GM12873 (cell line): ENCODE measurements around the gene MYO7B.

Source experiments
- CTCF ChIP-seq: IDR thresholded peaks from 2 replicates; pipeline ENCODE4 v1.5.1; 2012; ENCODE audit warnings: low read depth, mild to moderate bottlenecking, moderate library complexity, low read length, control low read depth; ENCODE audit not compliant: insufficient read depth; ENCODE audit errors: missing control alignments

Gene MYO7B

GRCh38 chr2:127545796-127546195, 10.3 kb downstream of the MYO7B start:
- no peak for TF ChIP-seq CTCF

- no peak for TF ChIP-seq CTCF
Observed at GRCh38 chr2:127546797-127547196, 11.3 kb downstream of the MYO7B start.

GRCh38 chr2:127551221-127551930, 15.9 kb downstream of the MYO7B start:
- TF ChIP-seq CTCF, result no peak

GRCh38 chr2:127552336-127552735, 16.9 kb downstream of the MYO7B start:
- no peak for TF ChIP-seq CTCF

GRCh38 chr2:127552846-127553245, 17.4 kb downstream of the MYO7B start:
- no peak for TF ChIP-seq CTCF

GRCh38 chr2:127558911-127559310, 23.4 kb downstream of the MYO7B start:
- TF ChIP-seq CTCF, result no peak

- no peak for TF ChIP-seq CTCF
Observed at GRCh38 chr2:127559454-127559853, 24.0 kb downstream of the MYO7B start.
